Lower leg skin (tissue), 4 donors: ENCODE results near the gene EFS. TPM values are rescaled to one million over a fixed set of nuclear protein-coding genes. Genes with fewer than 3 reads are reported as not detected.

Experiments
- DNase-seq, 2 donors: peaks; one replicate each; pipeline ENCODE4 v3.0.0-alpha.2; 2019; ENCODE audit warnings: low spot score in 2 of 2
- H3K4me3 ChIP-seq: fragments of 200-600 bp; sonication (generic); 2 replicates; pipeline ENCODE4 v1.5.1; 2017; ENCODE audit warnings: mild to moderate bottlenecking, low read depth; ENCODE audit not compliant: poor library complexity, severe bottlenecking
- POLR2A ChIP-seq, 2 donors: fragments of 450-650 bp; IDR thresholded peaks; one replicate each; pipeline ENCODE4 v1.6.1; 2016 to 2017; ENCODE audit warnings: antibody characterized with exemption in 2 of 2, mild to moderate bottlenecking in 1 of 2, moderate library complexity in 1 of 2
- WGBS, 2 donors: methylation state at CpG; one replicate each; pipeline ENCODE4 v1.1.5; 2018; 5-methylcytosine and 5-hydroxymethylcytosine counted together
- intact Hi-C: fragments of 100-400 bp; cut with DNase I; formaldehyde crosslinking; loops from one replicate; pipeline ENCODE4 v1.15.0; 2023; ENCODE audit warnings: low total_unique reads
- microRNA counts, 2 donors: library from miRNA; unstranded; fragments of <30 nt; microRNA quantifications; one replicate each; lab custom pipeline; 2016
- microRNA-seq, 2 donors: library from miRNA; unstranded; fragments of <30 nt; microRNA quantifications; one replicate each; pipeline ENCODE4, GENCODE V29; 2016; ENCODE audit warnings: borderline replicate concordance in 2 of 2, borderline number of aligned reads in 1 of 2
- total RNA-seq, 4 donors: library from RNA; depleted of rRNA; stranded (reverse); fragments of >200 nt; gene quantifications; one replicate each; pipeline ENCODE4 v1.1.0, GENCODE V29; 2016
- TF ChIP-seq, protein P1 (sequence below), 3 donors: fragments of 450-650 bp; IDR thresholded peaks; one replicate each; pipeline ENCODE4 v1.5.1; 2016; ENCODE audit warnings: antibody characterized with exemption in 3 of 3, mild to moderate bottlenecking in 3 of 3, moderate library complexity in 2 of 3

Gene EFS
- total RNA-seq, 4 donors from 2014 or later, result 38.7 to 73.2 (median 53.5) TPM

DNA sequence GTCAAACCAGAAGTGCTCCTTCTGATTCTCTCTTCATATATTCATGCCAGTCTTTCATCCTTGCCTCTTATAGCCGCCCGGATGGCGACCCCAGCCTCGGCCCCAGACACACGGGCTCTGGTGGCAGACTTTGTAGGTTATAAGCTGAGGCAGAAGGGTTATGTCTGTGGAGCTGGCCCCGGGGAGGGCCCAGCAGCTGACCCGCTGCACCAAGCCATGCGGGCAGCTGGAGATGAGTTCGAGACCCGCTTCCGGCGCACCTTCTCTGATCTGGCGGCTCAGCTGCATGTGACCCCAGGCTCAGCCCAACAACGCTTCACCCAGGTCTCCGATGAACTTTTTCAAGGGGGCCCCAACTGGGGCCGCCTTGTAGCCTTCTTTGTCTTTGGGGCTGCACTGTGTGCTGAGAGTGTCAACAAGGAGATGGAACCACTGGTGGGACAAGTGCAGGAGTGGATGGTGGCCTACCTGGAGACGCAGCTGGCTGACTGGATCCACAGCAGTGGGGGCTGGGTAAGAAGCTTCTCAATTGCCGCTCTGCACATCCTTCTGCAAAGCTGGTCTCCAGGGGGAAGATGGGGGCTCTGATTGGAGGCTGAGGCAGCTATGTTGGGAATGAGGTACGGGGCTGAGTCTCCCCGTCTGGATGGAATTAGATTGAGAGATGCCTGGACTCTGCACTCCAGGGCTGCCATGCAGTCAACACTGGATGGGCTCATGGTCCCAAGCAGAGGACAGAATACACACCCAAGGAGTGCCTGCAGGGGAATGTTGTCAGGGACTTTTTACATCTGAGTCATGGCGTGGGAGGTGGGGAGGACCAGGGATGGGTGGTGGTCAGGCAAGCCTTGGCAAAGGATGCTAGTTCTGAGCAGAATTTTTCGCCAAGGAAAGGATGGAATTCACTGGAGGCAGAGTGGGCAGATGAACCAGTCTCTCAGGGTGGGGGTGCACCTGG lies 57.0 kb downstream of the EFS start:
- no peak for DNase-seq
- H3K4me3 ChIP-seq, result no peak overlapping the region
- 80 to 81% methylated on average over 22 of the region's 22 CpGs for WGBS, 2 donors
- TF ChIP-seq, protein P1, sequence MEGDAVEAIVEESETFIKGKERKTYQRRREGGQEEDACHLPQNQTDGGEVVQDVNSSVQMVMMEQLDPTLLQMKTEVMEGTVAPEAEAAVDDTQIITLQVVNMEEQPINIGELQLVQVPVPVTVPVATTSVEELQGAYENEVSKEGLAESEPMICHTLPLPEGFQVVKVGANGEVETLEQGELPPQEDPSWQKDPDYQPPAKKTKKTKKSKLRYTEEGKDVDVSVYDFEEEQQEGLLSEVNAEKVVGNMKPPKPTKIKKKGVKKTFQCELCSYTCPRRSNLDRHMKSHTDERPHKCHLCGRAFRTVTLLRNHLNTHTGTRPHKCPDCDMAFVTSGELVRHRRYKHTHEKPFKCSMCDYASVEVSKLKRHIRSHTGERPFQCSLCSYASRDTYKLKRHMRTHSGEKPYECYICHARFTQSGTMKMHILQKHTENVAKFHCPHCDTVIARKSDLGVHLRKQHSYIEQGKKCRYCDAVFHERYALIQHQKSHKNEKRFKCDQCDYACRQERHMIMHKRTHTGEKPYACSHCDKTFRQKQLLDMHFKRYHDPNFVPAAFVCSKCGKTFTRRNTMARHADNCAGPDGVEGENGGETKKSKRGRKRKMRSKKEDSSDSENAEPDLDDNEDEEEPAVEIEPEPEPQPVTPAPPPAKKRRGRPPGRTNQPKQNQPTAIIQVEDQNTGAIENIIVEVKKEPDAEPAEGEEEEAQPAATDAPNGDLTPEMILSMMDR (IDR thresholded peaks at IDR 0.05), result no peak
- no peak for TF ChIP-seq POLR2A (IDR thresholded peaks at IDR 0.05)
- intact Hi-C loops, result no loop called here

DNA sequence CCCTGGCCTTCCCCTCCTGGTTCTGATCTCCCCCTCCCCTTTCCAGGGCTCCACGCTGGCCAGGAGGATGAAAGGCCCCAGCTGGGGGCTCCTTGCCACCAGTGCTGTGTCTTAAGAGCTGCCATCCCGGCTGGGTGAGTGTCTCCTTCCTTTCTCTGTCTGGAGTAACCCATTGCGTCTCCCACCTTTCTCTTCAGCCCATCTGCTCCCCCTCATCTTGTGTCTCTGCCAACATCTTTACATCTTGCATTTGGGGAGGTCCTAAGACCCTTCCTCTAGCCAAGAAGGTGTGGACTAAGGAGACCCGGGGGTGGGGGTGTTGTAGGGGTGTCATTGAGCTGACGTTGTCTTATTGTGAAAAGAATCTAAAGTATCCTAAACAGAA lies 57.8 kb downstream of the EFS start:
- no peak for DNase-seq
- intact Hi-C loops, result no loop called here
- 8% methylated on average over 5 of the region's 5 CpGs for WGBS, 2 donors
- TF ChIP-seq, protein P1 (IDR thresholded peaks at IDR 0.05), result no peak
- no peak for TF ChIP-seq POLR2A (IDR thresholded peaks at IDR 0.05)
- peak overlapping the region; percentile 53 for H3K4me3 ChIP-seq

DNA sequence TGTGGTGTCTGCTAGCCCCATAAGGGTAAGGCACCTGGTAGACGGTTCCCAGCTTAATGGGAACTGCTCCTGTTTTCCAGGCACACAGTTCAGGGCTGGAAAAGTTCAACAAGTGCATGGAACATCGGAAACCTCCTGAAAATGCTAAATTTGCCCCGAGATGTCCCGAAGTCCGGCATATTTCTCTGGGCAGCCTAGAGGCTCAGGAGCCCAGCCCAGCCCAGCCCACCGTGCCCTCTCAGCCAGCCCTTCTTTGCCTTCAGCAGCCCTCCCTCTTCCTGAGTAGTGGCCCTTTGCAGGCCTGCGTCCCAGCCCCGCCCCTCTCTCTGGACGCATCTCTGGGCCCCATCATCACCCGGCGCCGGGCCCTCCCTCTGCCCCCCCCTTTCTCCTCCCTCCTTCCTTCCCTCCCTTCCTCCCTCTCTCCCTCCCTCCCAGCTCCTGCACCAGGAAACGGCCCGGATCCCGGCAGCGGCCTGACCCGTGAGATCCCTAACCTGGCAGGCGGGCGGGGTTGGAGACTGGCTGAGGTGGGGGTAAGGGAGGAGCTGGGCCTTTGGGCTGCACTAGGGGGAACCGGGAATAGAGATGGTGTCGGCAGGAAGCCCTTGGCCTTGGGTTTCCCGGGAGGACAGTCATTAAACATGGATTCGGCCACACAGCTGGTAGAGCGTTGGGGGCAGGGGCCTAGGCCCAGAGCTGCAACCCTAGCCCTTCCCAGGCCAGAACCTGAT lies 58.4 kb downstream of the EFS start, which contains the start of gene BCL2L2:
Gene BCL2L2, plus strand, starts transcription at position 422 of the 734 bp plus-strand sequence. CDS start 935 bp downstream, outside the sequence.
- 1 to 2% methylated on average over 24 of the region's 24 CpGs for WGBS, 2 donors
- TF ChIP-seq, protein P1 (IDR thresholded peaks at IDR 0.05), result no peak
- peak in 1 of 2 donors; percentile 22 for TF ChIP-seq POLR2A (IDR thresholded peaks at IDR 0.05)

More for the DNA sequence above, 58.4 kb downstream of the EFS start, which contains the start of gene BCL2L2:
- intact Hi-C loops, result no loop called here
- H3K4me3 ChIP-seq, result peak within 1 kb of the TSS; percentile 53
- peak; percentile 93 to 98 for DNase-seq

MicroRNAs within 50 kb of the gene (microRNA counts, 767-probe panel; counts per million panel counts)
- microRNA hsa-miR-208a (lab: Ali Mortazavi, UCI), result 0 to 358 counts per million in 2 donors

Small RNAs within 50 kb of the gene (microRNA-seq; reads per million reads assigned to microRNA genes)
- gene MIR208A, result 0 to 1.1 reads per million in 2 donors

Other genes starting within 250 kb of the EFS start
- gene CEBPE, start 245.9 kb downstream of the EFS start, total RNA-seq, result not detected
- 10 to 100 TPM; 32.4 to 67.4 (median 42.9) TPM for gene SLC7A8, start 181.5 kb downstream of the EFS start, total RNA-seq
- gene RNF212B, start 127.2 kb downstream of the EFS start, total RNA-seq, result under 1 TPM in 1 of 4 donors, not detected in 3; 0.59 TPM
- gene HOMEZ, start 79.0 kb downstream of the EFS start, total RNA-seq, result 1 to 10 TPM; 5.3 to 9.7 (median 8.5) TPM
- gene PPP1R3E, start 62.3 kb downstream of the EFS start, total RNA-seq, result 10 to 100 TPM in 1 of 4 donors, 1 to 10 TPM in 3; 7.9 to 14.4 (median 8.6) TPM
- gene BCL2L2, start 58.3 kb downstream of the EFS start, total RNA-seq, result 10 to 100 TPM; 41.5 to 72.2 (median 68.3) TPM
- 10 to 100 TPM; 25.5 to 65.8 (median 39.9) TPM for gene PABPN1, start 43.7 kb downstream of the EFS start, total RNA-seq
- 10 to 100 TPM; 16.1 to 33.0 (median 17.9) TPM for gene SLC22A17, start 12.3 kb downstream of the EFS start, total RNA-seq
- not detected for gene IL25, start 7.6 kb upstream of the EFS start, total RNA-seq
- gene CMTM5, start 11.9 kb upstream of the EFS start, total RNA-seq, result under 1 TPM in 2 of 4 donors, not detected in 2; 0.38 to 0.58 TPM
- gene MYH6, start 43.1 kb upstream of the EFS start, total RNA-seq, result under 1 TPM in 1 of 4 donors, not detected in 3; 0.20 TPM
- under 1 TPM in 3 of 4 donors, not detected in 1; 0.06 to 0.13 (median 0.08) TPM for gene MYH7, start 70.5 kb upstream of the EFS start, total RNA-seq
- 10 to 100 TPM; 34.0 to 41.7 (median 37.3) TPM for gene NGDN, start 104.5 kb upstream of the EFS start, total RNA-seq
- under 1 TPM; 0.19 to 0.49 (median 0.27) TPM for gene ZFHX2, start 186.6 kb upstream of the EFS start, total RNA-seq
- gene THTPA, start 191.1 kb upstream of the EFS start, total RNA-seq, result 10 to 100 TPM in 3 of 4 donors, 1 to 10 TPM in 1; 2.8 to 10.9 (median 10.7) TPM
- gene AP1G2, start 202.6 kb upstream of the EFS start, total RNA-seq, result 100 to 1,000 TPM; 113 to 206 (median 141) TPM
- gene JPH4, start 213.6 kb upstream of the EFS start, total RNA-seq, result 1 to 10 TPM in 3 of 4 donors, under 1 TPM in 1; 0.34 to 3.6 (median 1.4) TPM